ENCODE measurements around the gene SGO2.
"Not testable (repeated sequence)": the region's sequence is repeated elsewhere in the genome, so short reads cannot be mapped to it uniquely, and the experiment has no call there.

SGO2 gene

DNA sequence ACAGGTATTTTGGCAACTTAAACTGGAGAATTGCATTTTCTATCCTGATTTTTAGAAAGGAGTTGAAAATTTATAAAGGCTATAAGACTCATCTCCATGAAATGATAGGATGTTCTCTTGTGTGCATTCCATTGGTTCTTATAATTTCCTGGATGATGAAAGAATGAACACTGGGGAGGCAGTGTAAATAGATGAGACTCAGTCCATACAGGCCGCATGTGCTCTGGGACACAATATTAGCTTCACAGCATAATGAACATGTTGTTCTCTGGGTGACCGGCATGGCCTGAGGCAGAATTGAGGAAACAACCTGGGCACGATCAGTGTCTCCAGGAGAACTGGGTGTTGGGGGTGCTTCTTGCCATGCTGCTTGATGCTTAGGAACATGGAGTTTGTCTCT, 98.7 kb downstream of the SGO2 start:
- no peak for DNase-seq

GRCh38 chr2:200625282-200625681, 99.3 kb downstream of the SGO2 start:
- DNase-seq = no peak

DNA sequence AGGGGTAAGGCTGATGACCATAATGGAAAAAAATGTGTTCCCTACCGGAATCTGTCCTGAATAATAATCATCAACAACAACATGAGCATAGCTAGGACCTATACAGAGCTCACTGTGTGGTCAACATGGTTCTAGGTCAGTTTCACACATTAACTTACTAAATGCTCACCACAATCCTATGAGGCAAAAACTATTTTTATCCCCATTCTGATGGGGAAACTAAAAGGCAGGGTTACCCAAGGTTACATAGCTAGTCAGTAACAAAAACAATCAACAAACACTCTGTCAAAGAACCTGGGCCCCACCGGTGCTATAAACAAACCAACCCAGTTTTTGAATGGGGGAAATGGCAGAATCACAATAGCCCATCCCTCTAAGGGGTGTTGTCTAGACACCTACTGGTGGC, 100.0 kb downstream of the SGO2 start:
- peak in 1 of 3 donors; percentile 17 for DNase-seq

DNA sequence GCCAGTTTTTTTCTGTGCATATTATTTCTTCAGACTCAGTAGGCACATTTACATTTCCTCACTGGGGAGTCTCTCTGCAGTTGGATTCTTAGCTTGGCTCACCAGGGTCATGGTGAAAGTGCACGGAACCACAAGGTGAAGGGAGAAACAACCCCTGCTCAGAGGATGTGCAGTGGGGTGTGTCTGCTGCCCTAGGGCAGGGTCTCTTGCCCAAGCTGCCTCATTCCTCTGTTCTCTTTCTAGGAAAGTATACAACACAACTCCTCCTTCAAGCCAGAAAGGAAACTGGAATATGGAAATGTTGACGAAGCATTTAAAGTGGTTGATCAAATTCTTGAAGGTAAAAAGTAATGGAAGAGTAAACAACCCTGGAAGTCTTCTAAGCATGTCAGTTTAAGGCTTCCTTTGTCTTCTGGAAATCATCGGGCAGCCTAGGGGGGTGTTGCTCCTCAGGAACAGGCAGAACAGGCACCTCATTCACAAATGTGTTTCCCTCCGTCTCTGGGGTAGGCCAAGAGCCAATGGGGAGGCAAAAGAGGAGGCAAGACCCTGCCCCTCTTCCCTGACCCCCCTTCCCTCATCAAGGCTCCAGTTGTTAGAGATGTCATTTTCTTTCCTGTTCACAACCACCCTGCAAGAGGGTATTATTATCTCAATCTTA, 101.2 kb downstream of the SGO2 start:
- no peak for DNase-seq

- DNase-seq = not testable (repeated sequence)
Observed at GRCh38 chr2:200628461-200628860, 102.5 kb downstream of the SGO2 start.

DNA sequence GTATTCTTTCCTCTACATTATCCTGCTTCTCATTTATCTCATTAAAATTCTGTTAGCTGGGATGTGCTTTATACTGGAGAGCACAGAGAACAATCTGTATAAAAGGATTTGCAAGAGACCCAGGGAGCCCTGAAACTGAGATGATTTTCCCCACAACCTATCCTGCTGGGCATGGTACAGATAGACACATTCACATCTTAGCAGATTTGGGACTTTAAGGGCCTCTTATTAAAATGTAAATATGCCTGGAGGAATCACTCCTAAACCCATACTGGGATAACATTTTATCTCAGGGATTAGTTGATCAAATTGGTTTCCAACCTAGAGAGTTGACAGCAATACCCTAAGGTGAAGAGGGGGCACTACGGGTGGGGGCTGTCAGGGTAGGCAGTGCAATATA, 105.3 kb downstream of the SGO2 start:
- DNase-seq = no peak

Measured in suppressor macrophage treated with lipopolysaccharide for 1 hour (primary cell).